RWPE1 (cell line): ENCODE data around the gene MSI1.

ENCODE experiments used
- CTCF ChIA-PET: fragments of 350-600 bp; sonication (Branson Sonifier 250); formaldehyde crosslinking; extraction: SDS; loops from one replicate; lab custom pipeline; 2021; lab: Yijun Ruan, JAX
- POLR2A ChIA-PET: fragments of 400-600 bp; formaldehyde crosslinking; extraction: SDS; loops from one replicate; lab custom pipeline; 2020; ENCODE audit warnings: antibody characterized with exemption; ENCODE audit not compliant: low non-redundant PET; lab: Yijun Ruan, JAX
- DNase-seq: peaks from one replicate; pipeline ENCODE4 v3.0.0; 2012; ENCODE audit warnings: low spot score
- H3K27ac ChIP-seq: fragments of 450-650 bp; 2 replicates; pipeline ENCODE4 v1.5.1; 2017
- CTCF ChIP-seq: fragments of 450-650 bp; conservative IDR thresholded peaks from 2 replicates; pipeline ENCODE4 v1.5.1; 2017; ENCODE audit warnings: low read depth, mild to moderate bottlenecking

Gene MSI1

GRCh38 chr12:120353136-120353535 is 15.8 kb downstream of the MSI1 start:
- TF ChIP-seq CTCF, result no peak
- CTCF ChIA-PET, result interaction anchor here (0.6 to 2.3 kb wide), 4 partner anchors 12 to 77 kb away, joined by 3 to 10 read pairs (median 4); no protein-coding TSS in a partner anchor
- POLR2A ChIA-PET, result no interaction called here
- H3K27ac ChIP-seq, result no peak overlapping the region
- DNase-seq, result no peak

GRCh38 chr12:120352117-120352516 is 16.8 kb downstream of the MSI1 start:
- H3K27ac ChIP-seq, result no peak overlapping the region
- CTCF ChIA-PET, result interaction anchor here (0.7 to 2.3 kb wide), 3 partner anchors 35 to 93 kb away, joined by 3 to 10 read pairs (median 3); no protein-coding TSS in a partner anchor
- no peak for TF ChIP-seq CTCF
- POLR2A ChIA-PET, result no interaction called here
- DNase-seq, result no peak

- CTCF ChIA-PET, result interaction anchor here (0.6 kb wide), 1 partner anchor 59 kb away, joined by 5 read pairs; no protein-coding TSS in a partner anchor
- no peak overlapping the region for H3K27ac ChIP-seq
- DNase-seq, result no peak
- POLR2A ChIA-PET, result no interaction called here
- TF ChIP-seq CTCF, result no peak
These were observed 18.2 kb downstream of the MSI1 start for GRCh38 chr12:120350576-120351350.

GRCh38 chr12:120347766-120348165 is 21.2 kb downstream of the MSI1 start:
- DNase-seq, result no peak
- ChIA-PET POLR2A (no interaction called here), CTCF (interaction anchor here (0.9 kb wide), 1 partner anchor 13 kb away, joined by 4 read pairs; no protein-coding TSS in a partner anchor)
- no peak for TF ChIP-seq CTCF
- H3K27ac ChIP-seq, result no peak overlapping the region

GRCh38 chr12:120346681-120347080 is 22.3 kb downstream of the MSI1 start:
- TF ChIP-seq CTCF, result no peak
- H3K27ac ChIP-seq, result no peak overlapping the region
- POLR2A ChIA-PET, result no interaction called here
- CTCF ChIA-PET, result interaction anchor here (0.6 to 0.8 kb wide), 5 partner anchors 89 to 423 kb away, joined by 3 to 6 read pairs (median 3); no protein-coding TSS in a partner anchor
- DNase-seq, result no peak

- ChIA-PET CTCF (interaction anchor here (0.6 to 0.8 kb wide), 5 partner anchors 40 to 423 kb away, joined by 3 to 6 read pairs (median 4); no protein-coding TSS in a partner anchor), POLR2A (no interaction called here)
- no peak overlapping the region for H3K27ac ChIP-seq
- no peak for TF ChIP-seq CTCF
- no peak for DNase-seq
These were observed 22.9 kb downstream of the MSI1 start for GRCh38 chr12:120346031-120346430.
